CD14-positive monocyte (primary cell): Measurements from ENCODE around the gene CRIM1. TPM values are rescaled to one million over a fixed set of nuclear protein-coding genes. Genes with fewer than 3 reads are reported as not detected.

Source experiments
- DNase-seq, 3 donors: peaks; one replicate each; pipeline ENCODE4 v3.0.0-alpha.2; 2011 to 2022
- H2AFZ ChIP-seq: 2 replicates; pipeline ENCODE4 v1.6.0; 2012; ENCODE audit warnings: mild to moderate bottlenecking, low read depth, low read length, inconsistent platforms; ENCODE audit not compliant: insufficient read depth, poor library complexity, severe bottlenecking
- H3K27ac ChIP-seq, 2 donors: 1 replicate in 1 of 2; 2 replicates in 1 of 2; pipeline ENCODE4 v1.5.1; 2012 to 2013; ENCODE audit warnings: low read length in 2 of 2, control low read depth in 1 of 2, inconsistent platforms in 1 of 2, low read depth in 1 of 2, mild to moderate bottlenecking in 1 of 2
- H3K27me3 ChIP-seq, 2 donors: one replicate each; pipeline versions ENCODE4 v1.6.0 to v1.6.1; 2011 to 2013; ENCODE audit warnings: low read length in 2 of 2; ENCODE audit not compliant: control insufficient read depth in 2 of 2, insufficient read depth in 2 of 2
- H3K36me3 ChIP-seq, 2 donors: replicated peaks in 1 of 2; 1 replicate in 1 of 2; 2 replicates in 1 of 2; pipeline versions ENCODE4 v1.5.1 to v1.6.1; 2012 to 2013; ENCODE audit warnings: low read length in 2 of 2, control low read depth in 1 of 2, inconsistent platforms in 1 of 2, mild to moderate bottlenecking in 1 of 2; ENCODE audit not compliant: insufficient read depth in 2 of 2, control insufficient read depth in 1 of 2
- H3K4me1 ChIP-seq, 2 donors: 1 replicate in 1 of 2; 2 replicates in 1 of 2; pipeline versions ENCODE4 v1.5.1 to v1.6.1; 2012 to 2013; ENCODE audit warnings: low read length in 2 of 2, control low read depth in 1 of 2, inconsistent platforms in 1 of 2, mild to moderate bottlenecking in 1 of 2, moderate library complexity in 1 of 2; ENCODE audit not compliant: insufficient read depth in 2 of 2, control insufficient read depth in 1 of 2
- H3K4me2 ChIP-seq: replicated peaks from 2 replicates; pipeline ENCODE3; 2012; ENCODE audit warnings: low read length, moderate library complexity, mild to moderate bottlenecking; ENCODE audit not compliant: poor library complexity, severe bottlenecking; ENCODE audit errors: extremely low read depth
- H3K4me3 ChIP-seq, 3 experiments: fragments of 200-600 bp in 1 of 3; sonication (generic) in 1 of 3; replicated peaks in 1 of 3; 1 replicate in 2 of 3; 2 replicates in 1 of 3; pipeline ENCODE4 v1.5.1; 2011 to 2013; ENCODE audit warnings: low read length in 3 of 3, mild to moderate bottlenecking in 3 of 3, control low read depth in 2 of 3, low read depth in 2 of 3, inconsistent platforms in 1 of 3, moderate library complexity in 1 of 3
- H3K79me2 ChIP-seq: 2 replicates; pipeline ENCODE4 v1.6.0; 2012; ENCODE audit warnings: mild to moderate bottlenecking, control low read depth, inconsistent platforms, low read length, moderate library complexity; ENCODE audit not compliant: insufficient read depth
- H3K9ac ChIP-seq: 2 replicates; pipeline ENCODE4 v1.6.0; 2017; ENCODE audit warnings: low read length, mild to moderate bottlenecking; ENCODE audit not compliant: insufficient read depth, poor library complexity, severe bottlenecking
- H3K9me3 ChIP-seq, 2 donors: replicated peaks in 1 of 2; 1 replicate in 1 of 2; 2 replicates in 1 of 2; pipeline versions ENCODE4 v1.5.1 to v1.6.1; 2012 to 2013; ENCODE audit warnings: low read length in 2 of 2, control low read depth in 1 of 2; ENCODE audit not compliant: control insufficient read depth in 1 of 2, insufficient read depth in 1 of 2
- H4K20me1 ChIP-seq: 2 replicates; pipeline ENCODE4 v1.6.0; 2012; ENCODE audit warnings: mild to moderate bottlenecking, low read length, control low read depth, moderate library complexity; ENCODE audit not compliant: insufficient read depth
- H3K27ac Mint-ChIP-seq, 7 donors: one replicate each; pipeline ENCODE4 v1.8.0; 2020; ENCODE audit warnings: mild to moderate bottlenecking in 7 of 7, mixed read lengths in 7 of 7, moderate library complexity in 6 of 7, inconsistent platforms in 2 of 7
- H3K27me3 Mint-ChIP-seq, 3 donors: one replicate each; pipeline ENCODE4 v1.8.0; 2021 to 2022; ENCODE audit warnings: low read depth in 3 of 3, mild to moderate bottlenecking in 3 of 3, mixed read lengths in 3 of 3, moderate library complexity in 3 of 3, inconsistent platforms in 1 of 3
- H3K36me3 Mint-ChIP-seq, 2 donors: one replicate each; pipeline ENCODE4 v1.8.0; 2020; ENCODE audit warnings: mixed read lengths in 2 of 2, inconsistent platforms in 1 of 2, mild to moderate bottlenecking in 1 of 2
- H3K4me1 Mint-ChIP-seq: one replicate; pipeline ENCODE4 v1.8.0; 2020; ENCODE audit warnings: mild to moderate bottlenecking, mixed read lengths
- H3K4me3 Mint-ChIP-seq, 2 donors: one replicate each; pipeline ENCODE4 v1.8.0; 2020; ENCODE audit warnings: mild to moderate bottlenecking in 2 of 2, mixed read lengths in 2 of 2, moderate library complexity in 1 of 2
- H3K9me3 Mint-ChIP-seq, 7 donors: one replicate each; pipeline ENCODE4 v1.8.0; 2020 to 2022; ENCODE audit warnings: mixed read lengths in 7 of 7, mild to moderate bottlenecking in 6 of 7, moderate library complexity in 6 of 7, inconsistent platforms in 2 of 7
- WGBS: methylation state at CpG from one replicate; pipeline ENCODE4 v1.1.5; 2013; ENCODE audit warnings: missing lambda C conversion rate; ENCODE audit not compliant: insufficient coverage; 5-methylcytosine and 5-hydroxymethylcytosine counted together
- intact Hi-C, 2 donors: fragments of 100-400 bp; cut with micrococcal nuclease; formaldehyde crosslinking; loops; one replicate each; pipeline versions ENCODE4 v1.15.0 to v1.15.1; 2023
- polyA plus RNA-seq, 3 donors: library from polyadenylated mRNA; depleted of rRNA in 1 of 3; unstranded in 2 of 3; stranded (reverse) in 1 of 3; fragments of 300-500 nt in 2 of 3; fragments of >200 nt in 1 of 3; fragmentation: Illumina TruSeq in 2 of 3; gene quantifications; 1 replicate in 2 of 3; 2 replicates in 1 of 3; pipeline ENCODE4 v1.2.3, GENCODE V29; 2012 to 2021
- TF ChIP-seq, protein P1 (sequence below): fragments of 200-600 bp; IDR thresholded peaks from one replicate; pipeline ENCODE4 v1.8.0; 2022; ENCODE audit warnings: antibody characterized with exemption, mild to moderate bottlenecking

The CRIM1 gene
- polyA plus RNA-seq, 3 donors, result 0.08 to 0.27 TPM; not detected in 1

DNA sequence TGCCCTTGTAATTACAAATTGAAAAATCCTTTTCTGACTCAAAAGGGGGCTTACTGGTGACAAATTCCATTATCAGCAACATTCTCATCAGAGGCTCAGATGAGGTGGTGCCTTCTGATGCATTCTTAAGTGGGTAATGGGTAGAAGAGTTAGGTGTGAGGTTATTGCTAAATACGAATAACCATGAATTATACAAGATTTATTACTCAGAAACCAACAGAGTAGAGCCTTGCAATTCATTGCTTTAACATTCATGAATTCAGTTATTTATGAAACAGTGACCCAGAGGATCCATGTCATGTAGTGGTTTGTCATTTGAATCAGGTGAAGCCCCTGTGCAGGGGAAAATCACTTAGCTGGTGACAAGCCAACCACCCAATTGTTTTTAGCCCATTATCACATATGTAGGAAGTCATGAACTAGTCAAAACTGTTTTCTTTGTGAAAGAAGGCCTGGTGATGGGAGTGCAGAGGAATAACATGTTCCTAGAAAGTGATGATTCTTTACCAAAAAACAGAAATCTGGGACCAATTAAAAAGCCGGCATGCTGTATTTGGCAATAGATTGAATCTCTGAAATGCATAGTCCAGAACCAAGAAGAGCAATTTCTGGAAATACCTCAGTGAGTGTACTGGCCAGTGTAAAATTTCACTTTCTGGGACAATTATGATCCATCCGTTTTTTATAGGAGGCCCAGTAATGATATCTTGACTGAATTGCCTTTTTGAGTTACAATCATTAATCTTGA lies 70.2 kb downstream of the CRIM1 start:
- H3K9ac ChIP-seq, result no peak overlapping the region
- H3K4me2 ChIP-seq, result no peak overlapping the region
- WGBS, result 83% methylated on average over 1 of the region's 3 CpGs
- Mint-ChIP-seq H3K27me3 (peaks cover 0 to 2% (median 0%) of the 10 kb centered on the region in 3 donors), H3K4me1 (no peaks in the 10 kb centered on the region), H3K4me3 (no peak overlapping the region), H3K9me3 (no peaks in the 10 kb centered on the region), H3K36me3 (no peaks in the 10 kb centered on the region), H3K27ac (no peak overlapping the region)
- H3K4me1 ChIP-seq, result no peaks in the 10 kb centered on the region
- TF ChIP-seq, protein P1, sequence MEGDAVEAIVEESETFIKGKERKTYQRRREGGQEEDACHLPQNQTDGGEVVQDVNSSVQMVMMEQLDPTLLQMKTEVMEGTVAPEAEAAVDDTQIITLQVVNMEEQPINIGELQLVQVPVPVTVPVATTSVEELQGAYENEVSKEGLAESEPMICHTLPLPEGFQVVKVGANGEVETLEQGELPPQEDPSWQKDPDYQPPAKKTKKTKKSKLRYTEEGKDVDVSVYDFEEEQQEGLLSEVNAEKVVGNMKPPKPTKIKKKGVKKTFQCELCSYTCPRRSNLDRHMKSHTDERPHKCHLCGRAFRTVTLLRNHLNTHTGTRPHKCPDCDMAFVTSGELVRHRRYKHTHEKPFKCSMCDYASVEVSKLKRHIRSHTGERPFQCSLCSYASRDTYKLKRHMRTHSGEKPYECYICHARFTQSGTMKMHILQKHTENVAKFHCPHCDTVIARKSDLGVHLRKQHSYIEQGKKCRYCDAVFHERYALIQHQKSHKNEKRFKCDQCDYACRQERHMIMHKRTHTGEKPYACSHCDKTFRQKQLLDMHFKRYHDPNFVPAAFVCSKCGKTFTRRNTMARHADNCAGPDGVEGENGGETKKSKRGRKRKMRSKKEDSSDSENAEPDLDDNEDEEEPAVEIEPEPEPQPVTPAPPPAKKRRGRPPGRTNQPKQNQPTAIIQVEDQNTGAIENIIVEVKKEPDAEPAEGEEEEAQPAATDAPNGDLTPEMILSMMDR, result no peak
- no peaks in the 10 kb centered on the region for H3K36me3 ChIP-seq
- no peak overlapping the region for H3K4me3 ChIP-seq
- no peaks in the 10 kb centered on the region for H3K27me3 ChIP-seq
- H3K79me2 ChIP-seq, result no peaks in the 10 kb centered on the region
- no peaks in the 10 kb centered on the region for H3K9me3 ChIP-seq
- no peak overlapping the region for H3K27ac ChIP-seq
- DNase-seq, result no peak
- no peak overlapping the region for H2AFZ ChIP-seq
- intact Hi-C loops, result no loop called here
- H4K20me1 ChIP-seq, result no peaks in the 10 kb centered on the region

DNA sequence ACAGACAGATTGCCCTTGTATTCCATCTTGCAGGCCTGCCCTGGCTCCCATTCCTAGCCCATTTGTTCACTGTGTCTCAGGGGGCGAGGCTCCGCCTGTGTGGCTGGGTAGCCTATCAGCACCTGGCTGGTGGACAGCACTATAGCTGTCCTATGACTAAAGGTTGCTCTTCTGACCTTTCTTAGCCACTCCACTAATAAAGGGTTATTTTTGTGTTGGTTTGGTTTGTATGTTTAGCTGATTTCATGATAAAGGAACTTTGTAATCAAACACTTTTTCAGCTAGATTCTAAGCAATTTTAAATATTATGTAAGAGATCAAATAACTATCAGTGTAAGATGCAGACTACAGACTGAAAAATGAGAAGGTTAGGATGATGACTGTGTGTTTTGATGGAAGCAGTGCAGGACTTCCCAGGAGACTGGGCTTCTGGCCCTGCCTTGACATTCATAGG lies 72.2 kb downstream of the CRIM1 start:
- H3K9me3 ChIP-seq, result no peaks in the 10 kb centered on the region
- H3K4me3 Mint-ChIP-seq, result no peak overlapping the region
- no peaks in the 10 kb centered on the region for H3K9me3 Mint-ChIP-seq
- no peak overlapping the region for H3K4me2 ChIP-seq
- intact Hi-C loops, result no loop called here
- H3K27ac ChIP-seq, result no peak overlapping the region
- no peaks in the 10 kb centered on the region for H3K4me1 ChIP-seq
- no peaks in the 10 kb centered on the region for H4K20me1 ChIP-seq
- WGBS, result 100% methylated on average over 1 of the region's 2 CpGs
- no peak overlapping the region for H3K27ac Mint-ChIP-seq
- H2AFZ ChIP-seq, result no peak overlapping the region
- no peaks in the 10 kb centered on the region for H3K4me1 Mint-ChIP-seq
- H3K36me3 Mint-ChIP-seq, result no peaks in the 10 kb centered on the region
- no peaks in the 10 kb centered on the region for H3K79me2 ChIP-seq
- no peaks in the 10 kb centered on the region for H3K36me3 ChIP-seq
- TF ChIP-seq, protein P1, result no peak
- H3K27me3 ChIP-seq, result no peaks in the 10 kb centered on the region
- peaks cover 0 to 2% (median 0%) of the 10 kb centered on the region in 3 donors for H3K27me3 Mint-ChIP-seq
- DNase-seq, result no peak
- H3K9ac ChIP-seq, result no peak overlapping the region
- no peak overlapping the region for H3K4me3 ChIP-seq
